CD4-positive, alpha-beta memory T cell (primary cell): ENCODE measurements around the gene CLSTN2. TPM values are rescaled to one million over a fixed set of nuclear protein-coding genes. Genes with fewer than 3 reads are reported as not detected.
"Not testable (repeated sequence)": the region's sequence is repeated elsewhere in the genome, so short reads cannot be mapped to it uniquely, and the experiment has no call there.

Experiments
- CTCF ChIA-PET: fragments of 350-600 bp; sonication (Branson Sonifier 250); formaldehyde crosslinking; loops from one replicate; lab custom pipeline; 2021; ENCODE audit warnings: inconsistent platforms; ENCODE audit not compliant: partially characterized antibody; lab: Charles Lee
- POLR2A ChIA-PET: fragments of 350-600 bp; sonication (Branson Sonifier 250); formaldehyde crosslinking; loops from one replicate; lab custom pipeline; 2021; ENCODE audit not compliant: partially characterized antibody; lab: Charles Lee
- DNase-seq, 5 donors: peaks; one replicate each; pipeline versions ENCODE4 v3.0.0 to v3.0.0-alpha.2; 2020 to 2022; ENCODE audit warnings: mixed read lengths in 1 of 5
- H3K27ac ChIP-seq: one replicate; pipeline ENCODE4 v1.7.0; 2013; ENCODE audit warnings: low read depth, low read length
- H3K27me3 ChIP-seq: 2 replicates; pipeline ENCODE4 v1.7.0; 2013; ENCODE audit warnings: mild to moderate bottlenecking, low read length, moderate library complexity; ENCODE audit not compliant: insufficient read depth
- H3K36me3 ChIP-seq: 2 replicates; pipeline ENCODE4 v1.7.0; 2013; ENCODE audit warnings: mild to moderate bottlenecking, low read length, moderate library complexity; ENCODE audit not compliant: insufficient read depth
- H3K4me1 ChIP-seq: 2 replicates; pipeline ENCODE4 v1.7.0; 2013; ENCODE audit warnings: mild to moderate bottlenecking, low read length, moderate library complexity; ENCODE audit not compliant: insufficient read depth
- H3K4me3 ChIP-seq, 2 donors: one replicate each; pipeline ENCODE4 v1.7.0; 2013; ENCODE audit warnings: low read length in 2 of 2, mild to moderate bottlenecking in 1 of 2
- H3K9me3 ChIP-seq, 2 donors: one replicate each; pipeline ENCODE4 v1.7.0; 2013; ENCODE audit warnings: low read length in 2 of 2, control low read depth in 1 of 2; ENCODE audit not compliant: control insufficient read depth in 1 of 2
- H3K27ac Mint-ChIP-seq, 7 donors: one replicate each; pipeline ENCODE4 v1.8.0; 2020 to 2021; ENCODE audit warnings: mixed read lengths in 7 of 7, mild to moderate bottlenecking in 6 of 7, inconsistent platforms in 3 of 7, moderate library complexity in 3 of 7
- H3K27me3 Mint-ChIP-seq, 2 donors: one replicate each; pipeline ENCODE4 v1.8.0; 2020 to 2021; ENCODE audit warnings: mixed read lengths in 2 of 2
- H3K36me3 Mint-ChIP-seq, 2 donors: one replicate each; pipeline ENCODE4 v1.8.0; 2020 to 2021; ENCODE audit warnings: mixed read lengths in 2 of 2, inconsistent platforms in 1 of 2, mild to moderate bottlenecking in 1 of 2
- H3K4me1 Mint-ChIP-seq, 4 donors: one replicate each; pipeline ENCODE4 v1.8.0; 2020 to 2021; ENCODE audit warnings: mixed read lengths in 4 of 4, mild to moderate bottlenecking in 1 of 4
- H3K4me3 Mint-ChIP-seq, 8 donors: one replicate each; pipeline ENCODE4 v1.8.0; 2020 to 2021; ENCODE audit warnings: mixed read lengths in 8 of 8, mild to moderate bottlenecking in 7 of 8, moderate library complexity in 6 of 8, inconsistent platforms in 3 of 8
- H3K9me3 Mint-ChIP-seq, 8 donors: one replicate each; pipeline ENCODE4 v1.8.0; 2020 to 2021; ENCODE audit warnings: mixed read lengths in 8 of 8, mild to moderate bottlenecking in 5 of 8, inconsistent platforms in 3 of 8, moderate library complexity in 1 of 8
- intact Hi-C: fragments of 100-400 bp; cut with micrococcal nuclease; formaldehyde crosslinking; loops from one replicate; pipeline ENCODE4 v1.15.1; 2023
- polyA plus RNA-seq, 2 donors: library from polyadenylated mRNA; unstranded; fragments of 300-500 nt; fragmentation: Illumina TruSeq; gene quantifications; one replicate each; pipeline ENCODE4 v1.2.3, GENCODE V29; 2021
- total RNA-seq, 2 experiments: library from RNA; stranded (reverse); gene quantifications; one replicate each; pipeline ENCODE4 v1.2.3, GENCODE V29; 2021

CLSTN2 gene
- total and polyA plus RNA-seq, 4 experiments from 2014 or later, result not detected

DNA sequence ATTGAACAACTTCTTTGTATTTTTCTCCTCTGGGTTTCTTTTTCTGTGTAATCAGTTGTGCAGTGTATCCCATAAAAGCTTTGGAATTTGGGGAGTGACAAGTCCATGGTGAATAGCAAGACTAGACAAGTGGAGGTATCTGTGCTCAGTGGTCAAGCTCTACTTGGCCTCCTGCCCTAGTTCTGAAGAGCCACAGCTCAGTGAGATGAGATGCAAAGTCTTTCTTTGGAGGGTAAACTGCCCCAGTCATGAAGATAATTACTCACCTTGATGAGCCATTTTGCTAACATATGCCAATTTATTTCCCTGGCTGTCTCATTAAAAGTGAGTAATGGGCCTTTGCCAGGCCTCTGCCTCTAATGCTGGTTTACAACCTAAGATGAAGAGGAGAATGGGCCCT lies 471.7 kb downstream of the CLSTN2 start:
- H3K36me3 Mint-ChIP-seq, result no peaks in the 10 kb centered on the region
- intact Hi-C loops, result no loop called here
- no peak overlapping the region for H3K4me3 Mint-ChIP-seq
- H3K9me3 ChIP-seq, result no peaks in the 10 kb centered on the region
- H3K4me1 Mint-ChIP-seq, result no peaks in the 10 kb centered on the region
- DNase-seq, result no peak
- H3K27ac ChIP-seq, result no peak overlapping the region
- H3K9me3 Mint-ChIP-seq, result peaks cover 0 to 23% (median 6%) of the 10 kb centered on the region in 8 donors
- peaks cover 0 to 4% of the 10 kb centered on the region in 2 donors for H3K27me3 Mint-ChIP-seq
- H3K4me1 ChIP-seq, result no peaks in the 10 kb centered on the region
- no peaks in the 10 kb centered on the region for H3K27me3 ChIP-seq
- ChIA-PET POLR2A (no interaction called here), CTCF (no interaction called here)
- no peak overlapping the region for H3K4me3 ChIP-seq
- no peaks in the 10 kb centered on the region for H3K36me3 ChIP-seq
- no peak overlapping the region for H3K27ac Mint-ChIP-seq

DNA sequence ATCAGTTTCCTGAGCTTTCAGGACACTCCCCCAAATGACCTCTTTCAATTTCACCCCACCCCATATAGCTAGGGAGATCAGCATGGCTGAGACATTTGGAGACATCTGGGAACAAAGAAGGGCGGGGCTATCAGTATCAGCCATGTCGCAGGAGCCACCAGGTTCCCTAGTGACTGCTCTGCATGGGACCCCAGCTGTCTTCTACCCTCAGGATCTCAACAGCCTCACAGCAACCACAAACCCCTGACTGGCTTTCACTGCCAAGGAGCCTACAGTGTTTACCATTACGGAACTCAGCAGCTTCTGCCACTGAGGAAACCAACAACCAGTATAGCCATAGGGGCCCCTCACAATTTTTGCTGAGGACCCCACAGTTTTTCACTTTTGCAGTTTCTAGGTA lies 473.3 kb downstream of the CLSTN2 start:
- DNase-seq, result no peak
- Histone ChIP-seq H3K4me1 (no peaks in the 10 kb centered on the region), H3K9me3 (no peaks in the 10 kb centered on the region), H3K27ac (no peak overlapping the region), H3K36me3 (no peaks in the 10 kb centered on the region), H3K27me3 (no peaks in the 10 kb centered on the region), H3K4me3 (no peak overlapping the region)
- no peaks in the 10 kb centered on the region for H3K4me1 Mint-ChIP-seq
- intact Hi-C loops, result no loop called here
- ChIA-PET CTCF (no interaction called here), POLR2A (no interaction called here)
- no peaks in the 10 kb centered on the region for H3K36me3 Mint-ChIP-seq
- H3K27ac Mint-ChIP-seq, result no peak overlapping the region
- H3K4me3 Mint-ChIP-seq, result no peak overlapping the region
- peaks cover 0 to 25% (median 6%) of the 10 kb centered on the region in 8 donors for H3K9me3 Mint-ChIP-seq
- peaks cover 0 to 4% of the 10 kb centered on the region in 2 donors for H3K27me3 Mint-ChIP-seq

- ChIA-PET CTCF (no interaction called here), POLR2A (no interaction called here)
- DNase-seq, result no peak
- intact Hi-C loops, result no loop called here
- H3K4me3 ChIP-seq, result no peak overlapping the region
- Mint-ChIP-seq H3K27me3 (no peaks in the 10 kb centered on the region), H3K36me3 (no peaks in the 10 kb centered on the region), H3K4me3 (no peak overlapping the region), H3K9me3 (peaks cover 0 to 5% (median 0%) of the 10 kb centered on the region in 8 donors), H3K4me1 (no peaks in the 10 kb centered on the region), H3K27ac (no peak overlapping the region)
- H3K27me3 ChIP-seq, result no peaks in the 10 kb centered on the region
- no peaks in the 10 kb centered on the region for H3K4me1 ChIP-seq
- H3K9me3 ChIP-seq, result no peaks in the 10 kb centered on the region
- H3K27ac ChIP-seq, result no peak overlapping the region
- H3K36me3 ChIP-seq, result no peaks in the 10 kb centered on the region
These were observed 481.7 kb downstream of the CLSTN2 start for GRCh38 chr3:140416666-140417065.

- no peaks in the 10 kb centered on the region for H3K4me1 Mint-ChIP-seq
- DNase-seq, result no peak
- no peaks in the 10 kb centered on the region for H3K36me3 Mint-ChIP-seq
- ChIA-PET CTCF (no interaction called here), POLR2A (no interaction called here)
- Histone ChIP-seq H3K4me3 (no peak overlapping the region), H3K27ac (no peak overlapping the region), H3K27me3 (no peaks in the 10 kb centered on the region), H3K4me1 (no peaks in the 10 kb centered on the region), H3K9me3 (no peaks in the 10 kb centered on the region), H3K36me3 (no peaks in the 10 kb centered on the region)
- peaks cover 0 to 2% (median 0%) of the 10 kb centered on the region in 8 donors for H3K9me3 Mint-ChIP-seq
- H3K27me3 Mint-ChIP-seq, result no peaks in the 10 kb centered on the region
- H3K27ac Mint-ChIP-seq, result no peak overlapping the region
- no peak overlapping the region for H3K4me3 Mint-ChIP-seq
- intact Hi-C loops, result no loop called here
These were observed 485.8 kb downstream of the CLSTN2 start for GRCh38 chr3:140420621-140421357.

DNA sequence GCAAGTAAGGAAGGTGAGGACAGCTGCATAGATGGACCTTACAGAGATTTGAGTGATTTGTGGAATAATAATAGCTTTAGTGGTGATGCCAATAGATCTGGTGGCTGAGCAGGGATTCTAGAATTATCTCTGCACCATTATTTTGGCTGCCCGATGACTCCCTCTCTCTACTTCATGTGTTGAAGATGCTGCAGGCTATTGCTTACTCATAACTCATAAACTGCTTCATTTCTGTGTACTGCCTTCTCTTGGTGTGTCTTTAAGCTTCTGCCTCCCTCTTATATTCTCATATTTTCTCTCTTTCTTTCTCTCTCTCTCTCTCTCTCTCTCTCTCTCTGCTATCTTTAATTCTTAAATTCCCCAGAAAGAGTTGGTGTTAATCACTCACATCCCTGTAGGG lies 486.9 kb downstream of the CLSTN2 start:
- H3K27ac Mint-ChIP-seq, result no peak overlapping the region
- Histone ChIP-seq H3K27ac (no peak overlapping the region), H3K9me3 (no peaks in the 10 kb centered on the region), H3K4me3 (no peak overlapping the region), H3K4me1 (no peaks in the 10 kb centered on the region), H3K36me3 (no peaks in the 10 kb centered on the region), H3K27me3 (no peaks in the 10 kb centered on the region)
- intact Hi-C loops, result no loop called here
- no peaks in the 10 kb centered on the region for H3K4me1 Mint-ChIP-seq
- H3K27me3 Mint-ChIP-seq, result no peaks in the 10 kb centered on the region
- no peak for DNase-seq
- no peak overlapping the region for H3K4me3 Mint-ChIP-seq
- ChIA-PET POLR2A (no interaction called here), CTCF (no interaction called here)
- H3K36me3 Mint-ChIP-seq, result no peaks in the 10 kb centered on the region
- H3K9me3 Mint-ChIP-seq, result no peaks in the 10 kb centered on the region

GRCh38 chr3:140423146-140423545 lies 488.2 kb downstream of the CLSTN2 start:
- no peak for DNase-seq
- Mint-ChIP-seq H3K27ac (no peak overlapping the region), H3K4me1 (no peaks in the 10 kb centered on the region), H3K36me3 (no peaks in the 10 kb centered on the region), H3K9me3 (no peaks in the 10 kb centered on the region), H3K27me3 (no peaks in the 10 kb centered on the region), H3K4me3 (no peak overlapping the region)
- Histone ChIP-seq H3K27me3 (no peaks in the 10 kb centered on the region), H3K27ac (no peak overlapping the region), H3K4me3 (no peak overlapping the region), H3K9me3 (no peaks in the 10 kb centered on the region), H3K36me3 (no peaks in the 10 kb centered on the region), H3K4me1 (no peaks in the 10 kb centered on the region)
- CTCF ChIA-PET, result no interaction called here
- POLR2A ChIA-PET, result no interaction called here
- intact Hi-C loops, result no loop called here

DNA sequence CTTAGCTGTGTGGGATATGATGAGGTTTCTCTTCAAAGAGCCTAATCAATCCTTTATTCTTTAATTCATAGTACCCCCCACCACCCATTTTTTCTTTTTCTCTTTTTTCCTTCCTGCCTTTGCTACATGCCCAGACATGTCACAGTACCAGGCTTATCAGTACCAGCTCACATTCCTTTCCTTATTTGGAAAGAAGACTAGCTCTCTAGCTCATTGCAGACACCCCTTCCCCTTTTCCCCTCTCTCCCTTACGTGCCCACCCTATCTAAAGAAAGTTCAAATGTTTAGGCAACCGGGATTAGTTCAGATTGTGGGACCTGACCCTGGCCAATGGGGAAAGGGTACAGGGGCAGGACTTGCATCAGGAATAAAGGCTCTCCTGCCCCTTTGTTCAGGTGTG lies 488.6 kb downstream of the CLSTN2 start:
- H3K27ac Mint-ChIP-seq, H3K4me3 Mint-ChIP-seq, CTCF ChIA-PET, H3K9me3 ChIP-seq, intact Hi-C loops, H3K4me1 Mint-ChIP-seq, DNase-seq, H3K27ac ChIP-seq, H3K4me3 ChIP-seq, H3K36me3 Mint-ChIP-seq, H3K36me3 ChIP-seq, H3K4me1 ChIP-seq, POLR2A ChIA-PET, H3K27me3 ChIP-seq, H3K9me3 Mint-ChIP-seq, H3K27me3 Mint-ChIP-seq: not testable (repeated sequence)
